GM21619 (cell line): ENCODE data around the gene DDX25.

Source experiments
- ATAC-seq: cut with Tn5 transposase; IDR thresholded peaks from one replicate; pipeline ENCODE4 v1.9.1; 2021; ENCODE audit not compliant: unreplicated experiment

The DDX25 gene

GRCh38 chr11:125933030-125933813 lies 28.9 kb downstream of the DDX25 start:
- ATAC-seq: no peak

GRCh38 chr11:125934473-125934872 lies 30.2 kb downstream of the DDX25 start:
- ATAC-seq: no peak

- ATAC-seq: no peak
Measured at GRCh38 chr11:125935056-125935455, 30.7 kb downstream of the DDX25 start.

GRCh38 chr11:125935618-125936199 lies 31.4 kb downstream of the DDX25 start:
- no peak for ATAC-seq

GRCh38 chr11:125938418-125938817 lies 34.1 kb downstream of the DDX25 start:
- ATAC-seq: no peak

GRCh38 chr11:125939081-125939521 lies 34.8 kb downstream of the DDX25 start:
- ATAC-seq: no peak

GRCh38 chr11:125940145-125940544 lies 35.8 kb downstream of the DDX25 start:
- no peak for ATAC-seq

- ATAC-seq: no peak
Measured at GRCh38 chr11:125941267-125941618, 36.9 kb downstream of the DDX25 start.

GRCh38 chr11:125941619-125942611 lies 37.6 kb downstream of the DDX25 start:
- ATAC-seq: peak; percentile 60

GRCh38 chr11:125942771-125943428 lies 38.6 kb downstream of the DDX25 start:
- ATAC-seq: no peak

- ATAC-seq: no peak
Measured at GRCh38 chr11:125943661-125944349, 39.5 kb downstream of the DDX25 start.

GRCh38 chr11:125944350-125945010 lies 40.2 kb downstream of the DDX25 start:
- no peak for ATAC-seq

GRCh38 chr11:125945011-125945796 lies 40.9 kb downstream of the DDX25 start:
- ATAC-seq: no peak

GRCh38 chr11:125945797-125946520 lies 41.7 kb downstream of the DDX25 start, which contains the start of gene VSIG10L2:
VSIG10L2 (plus strand) TSS chr11:125946044; CDS start chr11:125946056, 12 bp downstream.
- no peak for ATAC-seq

GRCh38 chr11:125946712-125947418 lies 42.6 kb downstream of the DDX25 start:
- ATAC-seq: no peak

- no peak for ATAC-seq
Measured at GRCh38 chr11:125947419-125948277, 43.3 kb downstream of the DDX25 start.
